NCI-H510A (cell line): Measurements from ENCODE around the gene CCDC61.

Source experiments
- DNase-seq: peaks from one replicate; lab custom pipeline; 2025; lab: John Stamatoyannopoulos, UW

The CCDC61 gene

DNA sequence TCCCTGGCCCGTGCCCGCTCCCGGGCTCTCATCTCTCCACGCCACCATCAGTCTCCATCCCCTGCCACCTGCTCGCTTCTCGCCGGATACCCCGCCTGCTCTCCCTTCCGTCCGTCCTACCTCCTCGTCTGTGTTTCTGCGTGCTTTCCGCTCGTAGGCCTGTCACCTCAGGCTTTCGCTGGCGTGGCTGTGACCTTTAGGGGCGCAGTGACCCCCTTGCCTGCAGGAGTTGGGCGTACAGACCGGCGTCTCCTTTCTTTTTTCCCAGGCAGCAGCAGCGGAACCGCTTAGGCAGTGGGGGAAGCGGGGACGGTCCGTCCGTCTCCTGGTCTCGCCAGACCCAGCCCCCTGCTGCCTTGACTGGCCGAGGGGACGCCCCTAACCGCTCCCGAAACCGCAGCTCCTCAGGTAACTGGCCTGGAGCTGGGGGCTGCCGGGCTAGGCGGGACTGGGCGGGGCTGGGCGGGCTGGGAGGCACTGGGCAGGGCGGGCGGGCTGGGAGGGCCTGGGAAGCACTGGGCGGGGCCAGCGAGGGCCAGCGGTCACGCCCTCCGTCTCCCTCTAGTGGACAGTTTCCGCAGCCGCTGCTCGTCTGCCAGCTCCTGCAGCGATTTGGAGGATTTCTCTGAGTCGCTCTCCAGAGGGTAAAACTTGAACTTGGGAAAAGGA is 21.3 kb downstream of the CCDC61 start:
- peak; percentile 69 for DNase-seq

DNA sequence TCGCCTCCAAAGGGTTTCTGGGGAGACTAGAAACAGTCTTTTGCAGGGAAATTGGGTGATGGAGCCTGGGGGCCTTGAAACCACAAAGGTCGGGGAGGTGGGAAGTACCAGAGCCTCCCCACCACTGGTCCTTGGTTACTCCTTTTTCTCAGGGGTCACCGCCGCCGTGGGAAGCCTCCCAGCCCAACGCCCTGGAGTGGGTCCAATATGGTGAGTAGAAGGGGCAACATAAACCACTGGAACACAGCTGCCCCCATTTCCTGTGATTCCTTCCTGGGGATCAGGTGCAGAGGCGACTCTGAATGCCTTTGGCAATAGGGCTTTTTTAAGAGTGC is 21.8 kb downstream of the CCDC61 start:
- DNase-seq: no peak

DNA sequence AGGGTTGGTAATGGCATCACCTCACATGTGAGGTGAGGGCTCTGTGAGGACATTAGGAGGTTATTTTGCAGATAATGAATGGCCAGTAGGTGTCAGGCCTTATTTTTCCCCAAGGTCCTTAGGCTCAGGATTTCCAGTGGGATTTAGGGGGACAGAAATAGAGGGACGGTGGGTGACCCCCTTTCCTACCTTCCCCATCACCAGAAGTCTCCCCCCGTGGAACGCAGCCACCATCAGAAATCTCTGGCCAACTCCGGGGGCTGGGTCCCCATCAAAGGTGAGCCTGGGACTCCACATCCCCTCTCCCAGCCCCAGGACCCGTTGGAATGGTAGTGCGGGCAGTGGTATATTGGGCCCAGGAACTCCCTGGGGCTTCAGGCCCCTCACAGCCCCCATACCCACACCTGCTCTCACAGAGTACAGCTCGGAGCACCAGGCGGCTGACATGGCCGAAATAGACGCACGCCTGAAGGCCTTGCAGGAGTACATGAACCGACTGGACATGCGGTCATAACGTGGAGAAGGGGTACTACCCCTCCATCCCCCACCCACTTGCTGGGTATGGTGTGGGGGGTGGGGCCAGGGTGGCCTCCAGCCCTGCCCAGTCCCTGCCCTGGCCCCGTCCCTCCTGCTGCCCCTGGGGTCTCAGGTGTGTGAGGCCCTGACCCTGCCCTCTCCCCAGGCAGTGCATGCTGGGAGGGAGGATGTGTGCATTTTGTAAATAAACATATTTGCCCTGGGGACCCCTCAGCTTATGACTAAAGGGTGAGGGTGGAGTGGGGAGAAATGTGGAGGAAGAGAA is 22.8 kb downstream of the CCDC61 start:
- no peak for DNase-seq

- DNase-seq: no peak
Measured at GRCh38 chr19:46018729-46019251, 23.5 kb downstream of the CCDC61 start.

GRCh38 chr19:46019270-46019669 is 24.0 kb downstream of the CCDC61 start:
- no peak for DNase-seq

- no peak for DNase-seq
Measured at GRCh38 chr19:46020819-46021125, 25.5 kb downstream of the CCDC61 start.

- no peak for DNase-seq
Measured at GRCh38 chr19:46021531-46022041, 26.3 kb downstream of the CCDC61 start.

GRCh38 chr19:46022061-46022430 is 26.8 kb downstream of the CCDC61 start:
- DNase-seq: no peak

DNA sequence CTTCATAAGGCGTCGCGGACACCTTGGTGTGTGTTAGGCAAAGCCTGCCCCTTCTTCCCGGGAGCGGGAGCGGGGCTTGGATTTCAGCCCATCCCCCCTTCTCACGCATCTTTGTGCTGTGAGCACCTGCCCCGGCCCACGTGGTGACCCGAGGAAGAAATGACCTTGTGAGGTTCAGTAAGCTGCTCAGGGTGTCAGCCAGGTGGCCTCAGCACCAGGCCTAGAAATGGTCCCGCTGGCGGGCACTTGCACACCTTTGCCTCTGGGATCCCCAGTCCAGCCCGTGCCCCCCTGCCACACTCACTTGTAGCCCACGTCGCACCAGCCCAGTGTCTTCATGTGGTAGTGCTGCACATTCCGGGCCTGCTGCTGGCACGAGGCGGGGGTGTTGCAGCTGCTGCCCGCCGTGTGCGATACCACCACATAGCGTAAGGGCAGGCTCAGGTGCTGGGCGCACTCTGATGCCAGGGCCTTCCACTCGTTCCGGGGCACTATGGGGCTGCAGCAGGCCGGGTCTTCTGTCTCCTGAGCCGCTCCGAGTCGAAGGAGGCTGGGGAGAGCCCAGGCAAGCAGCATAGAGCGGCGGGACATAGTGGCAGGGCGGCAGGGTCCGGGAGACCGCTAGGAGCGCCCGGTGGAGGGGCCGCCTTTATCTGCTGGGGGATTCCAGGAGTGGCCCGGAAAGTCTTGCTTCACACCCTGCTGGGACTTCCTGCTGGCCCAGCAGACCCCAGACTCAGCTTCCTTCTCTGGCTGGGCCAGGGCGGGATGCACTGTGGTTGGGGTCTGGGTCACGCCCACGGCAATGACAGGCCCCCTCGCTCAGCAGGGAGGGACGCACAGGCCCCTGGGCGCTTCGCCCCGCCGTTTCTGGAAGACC is 27.4 kb downstream of the CCDC61 start, which contains the start of gene PGLYRP1:
Gene PGLYRP1 (minus strand): TSS at position 623 of the 880 bp plus-strand sequence. CDS start 32 bp downstream, at position 591.
- no peak for DNase-seq

DNA sequence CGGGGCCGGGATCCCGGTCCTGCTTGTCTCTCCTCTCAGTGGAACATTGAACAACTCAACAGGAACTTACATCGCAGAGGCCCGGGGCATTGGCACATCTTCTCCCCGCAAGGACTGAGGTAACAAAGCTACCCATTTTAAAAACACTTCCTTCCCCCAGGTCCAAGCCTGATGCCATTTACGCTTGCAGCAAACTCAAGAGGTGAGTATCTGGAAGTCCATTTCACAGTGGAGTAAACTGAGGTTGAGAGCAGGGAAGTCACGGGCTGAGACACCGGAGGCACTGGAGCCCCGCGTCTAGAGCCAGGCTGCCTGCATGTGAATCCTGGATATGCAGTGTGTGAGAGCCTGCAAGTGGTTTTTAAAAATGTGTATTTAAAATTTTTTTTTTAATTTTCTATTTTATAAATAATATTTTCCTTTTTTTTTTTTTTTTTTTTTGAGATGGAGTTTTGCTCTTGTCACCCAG is 28.1 kb downstream of the CCDC61 start:
- no peak for DNase-seq

GRCh38 chr19:46025835-46026234 is 30.6 kb downstream of the CCDC61 start:
- DNase-seq: no peak

- DNase-seq: no peak
Measured at GRCh38 chr19:46030812-46031550, 35.7 kb downstream of the CCDC61 start.

- DNase-seq: no peak
Measured at GRCh38 chr19:46031781-46032596, 36.7 kb downstream of the CCDC61 start.

GRCh38 chr19:46032597-46033025 is 37.3 kb downstream of the CCDC61 start:
- DNase-seq: no peak

GRCh38 chr19:46033401-46033800 is 38.1 kb downstream of the CCDC61 start:
- no peak for DNase-seq

- no peak for DNase-seq
Measured at GRCh38 chr19:46035546-46035945, 40.3 kb downstream of the CCDC61 start.

DNA sequence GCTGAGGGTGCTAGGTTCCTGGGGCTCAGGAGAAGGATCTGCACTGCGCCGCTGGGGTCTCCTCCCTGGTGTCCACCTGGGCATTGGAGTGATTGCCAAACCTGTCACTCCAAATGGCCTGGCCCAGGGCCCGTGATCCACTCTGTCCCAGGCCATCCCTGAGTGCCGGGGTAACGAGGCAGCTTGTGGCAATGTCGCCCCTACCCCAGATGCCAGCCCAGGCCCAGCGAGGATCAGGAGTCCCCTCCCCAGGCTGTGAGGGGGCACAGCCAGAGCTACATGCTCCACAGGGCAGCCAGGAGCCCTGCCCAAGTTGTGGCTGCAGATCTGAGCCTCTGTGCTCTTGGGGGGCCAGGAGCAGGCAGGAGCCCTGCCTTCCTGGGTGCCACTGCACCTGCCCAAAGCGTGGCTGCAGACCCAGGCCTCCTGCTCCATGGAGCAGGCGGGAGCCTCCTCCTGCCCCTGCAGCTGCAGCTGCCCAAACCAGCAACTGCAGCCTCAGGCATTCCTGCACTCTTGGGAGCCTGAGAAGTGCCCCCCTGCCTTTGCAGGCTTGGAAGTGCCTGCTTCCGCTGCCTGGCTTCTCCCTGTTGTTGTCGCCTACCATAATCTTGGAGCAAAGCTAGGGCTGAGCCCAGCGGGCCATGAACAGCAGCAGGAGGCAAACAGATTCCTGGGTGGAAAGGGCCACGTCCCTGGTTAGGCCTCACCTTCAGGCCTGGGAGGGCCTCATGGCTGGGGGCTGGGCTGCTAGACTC is 40.9 kb downstream of the CCDC61 start:
- DNase-seq: no peak

DNA sequence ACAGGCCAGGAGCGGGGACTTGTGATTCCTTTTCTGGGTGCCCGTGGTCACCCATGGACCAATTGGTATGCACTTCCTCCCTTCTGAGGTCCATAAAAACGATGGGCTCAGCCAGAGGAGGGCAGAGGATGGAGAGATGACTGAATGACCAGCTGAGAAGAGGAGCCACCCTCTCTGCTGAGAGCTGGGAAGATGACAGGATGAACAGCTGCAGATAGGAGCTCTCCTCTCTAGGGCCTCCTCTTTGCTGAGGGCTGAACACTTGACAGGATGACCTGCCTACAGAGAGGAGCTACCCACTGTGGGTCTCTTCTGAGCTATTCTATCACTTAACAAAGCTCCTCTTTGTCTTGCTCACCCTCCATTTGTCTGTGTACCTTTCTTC is 41.5 kb downstream of the CCDC61 start:
- DNase-seq: no peak

DNA sequence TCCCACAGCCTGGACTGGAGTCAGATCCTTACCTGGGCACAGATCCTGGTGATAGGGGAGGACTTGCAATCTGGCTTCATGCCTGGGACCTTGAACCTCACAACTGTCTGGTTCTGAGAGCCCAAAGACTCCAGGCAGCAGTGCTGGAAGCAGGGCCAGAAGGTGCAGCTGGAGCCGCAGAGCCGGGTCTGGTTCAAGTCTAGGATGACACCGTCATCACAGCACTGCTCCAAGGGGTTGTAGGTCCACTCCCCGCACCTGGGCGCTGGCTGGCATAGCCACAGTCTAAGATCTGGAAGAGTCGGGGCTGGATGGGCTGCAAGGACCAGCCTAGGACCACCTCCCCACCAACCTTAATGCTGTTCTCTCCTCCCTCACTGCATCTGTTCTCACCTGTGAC is 44.9 kb downstream of the CCDC61 start:
- DNase-seq: no peak

- DNase-seq: peak; percentile 71
Measured at GRCh38 chr19:46040952-46041500, 45.8 kb downstream of the CCDC61 start, which contains the start of gene IGFL4. Gene IGFL4, minus strand, starts transcription at chr19:46041002. Its CDS starts 40 bp downstream, at chr19:46040962.
